GM12872 (cell line): ENCODE measurements around the gene MEG3.

Experiments used
- TF ChIP-seq, protein P1 (sequence below): IDR thresholded peaks from 3 replicates; pipeline ENCODE4 v1.5.1; 2011; ENCODE audit warnings: low read depth, mild to moderate bottlenecking, low read length, moderate library complexity; ENCODE audit not compliant: insufficient read depth

The MEG3 gene

DNA sequence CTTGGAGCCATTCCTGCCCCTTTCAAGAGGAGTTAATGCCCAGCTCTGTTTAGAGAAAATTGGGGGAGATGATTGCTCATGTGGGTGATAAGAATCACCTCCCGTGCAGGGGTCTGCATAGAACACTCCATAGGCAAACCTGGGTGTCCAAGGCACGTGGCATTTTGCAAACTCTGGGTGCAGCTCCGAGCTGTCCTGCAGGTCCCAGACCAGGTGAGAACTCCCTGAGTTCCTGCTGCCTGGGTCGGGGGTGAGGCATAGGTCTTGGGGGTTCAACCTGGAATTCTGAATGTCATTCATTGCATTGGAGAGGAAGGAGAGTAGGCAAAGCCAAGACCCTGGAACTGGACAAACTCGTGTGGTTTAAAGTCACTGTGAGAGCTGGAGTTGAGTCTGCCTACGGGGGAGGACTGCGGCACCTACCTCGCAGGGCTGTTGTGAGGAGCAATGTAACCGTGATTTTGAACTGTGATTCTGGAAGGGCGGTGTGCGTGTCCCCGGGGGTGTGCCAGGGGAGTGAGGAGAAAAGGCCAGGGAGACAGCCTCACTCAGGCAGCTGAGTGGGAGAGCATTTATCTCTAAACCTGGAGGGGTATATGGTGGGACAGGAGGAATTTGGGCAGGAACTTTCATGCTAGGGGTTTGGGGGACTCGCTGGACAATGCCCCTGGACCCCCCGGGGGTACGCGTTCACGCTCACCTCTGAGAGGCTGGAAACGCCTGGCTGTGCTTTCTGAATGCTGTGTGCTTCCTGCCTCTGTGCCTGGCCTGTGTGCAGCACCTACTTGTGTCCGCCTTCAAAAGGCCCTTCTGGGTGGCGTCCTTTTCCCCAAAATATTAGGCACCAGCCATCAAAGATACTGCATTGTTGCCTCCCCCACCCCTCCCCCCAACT, 30.4 kb downstream of the MEG3 start:
- TF ChIP-seq, protein P1, sequence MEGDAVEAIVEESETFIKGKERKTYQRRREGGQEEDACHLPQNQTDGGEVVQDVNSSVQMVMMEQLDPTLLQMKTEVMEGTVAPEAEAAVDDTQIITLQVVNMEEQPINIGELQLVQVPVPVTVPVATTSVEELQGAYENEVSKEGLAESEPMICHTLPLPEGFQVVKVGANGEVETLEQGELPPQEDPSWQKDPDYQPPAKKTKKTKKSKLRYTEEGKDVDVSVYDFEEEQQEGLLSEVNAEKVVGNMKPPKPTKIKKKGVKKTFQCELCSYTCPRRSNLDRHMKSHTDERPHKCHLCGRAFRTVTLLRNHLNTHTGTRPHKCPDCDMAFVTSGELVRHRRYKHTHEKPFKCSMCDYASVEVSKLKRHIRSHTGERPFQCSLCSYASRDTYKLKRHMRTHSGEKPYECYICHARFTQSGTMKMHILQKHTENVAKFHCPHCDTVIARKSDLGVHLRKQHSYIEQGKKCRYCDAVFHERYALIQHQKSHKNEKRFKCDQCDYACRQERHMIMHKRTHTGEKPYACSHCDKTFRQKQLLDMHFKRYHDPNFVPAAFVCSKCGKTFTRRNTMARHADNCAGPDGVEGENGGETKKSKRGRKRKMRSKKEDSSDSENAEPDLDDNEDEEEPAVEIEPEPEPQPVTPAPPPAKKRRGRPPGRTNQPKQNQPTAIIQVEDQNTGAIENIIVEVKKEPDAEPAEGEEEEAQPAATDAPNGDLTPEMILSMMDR, result no peak

DNA sequence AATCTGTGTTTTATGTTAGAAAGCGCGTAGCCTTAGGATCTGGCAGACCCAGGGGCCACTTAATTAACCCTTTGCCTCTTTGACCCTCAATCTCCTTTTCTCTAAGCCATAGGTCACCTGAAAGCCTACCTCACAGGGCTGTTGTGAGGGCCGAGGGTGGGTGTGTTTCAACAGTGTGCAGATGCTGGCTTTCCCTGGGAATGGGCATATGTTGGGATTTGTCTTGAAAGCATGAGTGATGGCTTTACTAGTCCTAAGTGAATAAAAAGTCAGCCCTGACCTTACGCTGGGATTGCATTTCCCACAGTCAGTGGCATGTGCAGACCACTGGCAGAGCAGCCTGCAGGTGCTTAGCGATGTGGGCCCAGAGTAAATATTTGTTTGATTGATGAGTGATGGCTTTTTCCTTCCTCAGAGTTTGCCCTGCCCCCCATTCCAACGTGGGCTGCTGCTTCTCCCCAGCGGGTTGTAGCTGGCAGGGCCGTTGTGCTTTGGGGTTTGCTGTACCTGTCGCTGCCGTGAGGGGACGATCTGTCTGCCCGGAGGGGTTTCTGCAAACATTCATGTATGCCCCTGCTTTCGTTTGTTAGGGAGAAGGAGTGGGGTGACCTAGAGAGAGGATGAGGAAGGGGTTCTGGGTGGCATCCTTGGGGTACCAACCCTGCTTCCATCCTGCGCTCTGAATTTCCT, 31.5 kb downstream of the MEG3 start:
- TF ChIP-seq, protein P1, result no peak

DNA sequence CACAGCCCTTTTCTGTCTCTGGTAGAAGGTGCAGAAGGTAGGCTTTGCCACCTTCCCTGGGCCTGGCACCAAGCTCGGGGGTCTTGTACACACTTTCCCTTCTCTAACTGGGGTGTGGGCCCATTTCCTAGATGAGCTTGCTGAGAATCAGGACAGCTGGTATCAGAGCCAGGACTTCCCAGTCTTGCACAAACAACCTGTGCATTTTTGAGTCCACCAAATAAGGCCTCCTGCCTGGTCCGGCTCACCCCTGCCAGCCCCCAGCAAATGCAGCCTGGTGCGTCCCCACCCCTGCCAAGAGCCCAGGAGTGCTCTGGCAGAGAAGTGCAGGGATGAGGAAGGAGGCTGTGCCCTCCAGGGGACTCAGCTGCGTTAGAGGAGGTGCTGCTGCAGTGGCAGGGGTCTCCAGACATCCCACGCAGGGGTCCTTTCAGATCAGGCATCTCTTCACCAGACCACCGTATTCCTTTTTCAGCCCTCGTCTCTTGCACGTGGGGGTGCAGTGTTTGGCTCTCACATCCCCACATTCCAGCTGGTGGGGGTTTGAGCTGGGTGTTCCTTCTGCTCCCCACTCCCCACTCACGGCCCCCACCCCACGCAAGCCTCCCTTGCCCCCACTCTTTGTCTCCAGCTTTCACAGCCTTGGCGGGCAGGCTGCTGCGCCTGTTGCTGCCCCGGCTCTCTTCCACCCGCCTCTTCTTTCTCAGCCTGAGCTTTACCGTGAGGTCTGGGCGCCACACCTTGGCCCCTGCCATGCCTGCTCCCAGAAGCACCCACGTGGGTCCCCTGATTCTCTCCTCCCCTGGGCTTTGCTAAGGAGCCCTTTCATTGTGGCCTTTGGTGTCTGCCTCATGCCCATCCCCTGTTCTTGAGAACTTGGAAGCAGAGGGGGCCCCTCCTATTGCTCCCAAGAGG, 32.3 kb downstream of the MEG3 start:
- TF ChIP-seq, protein P1, result no peak

DNA sequence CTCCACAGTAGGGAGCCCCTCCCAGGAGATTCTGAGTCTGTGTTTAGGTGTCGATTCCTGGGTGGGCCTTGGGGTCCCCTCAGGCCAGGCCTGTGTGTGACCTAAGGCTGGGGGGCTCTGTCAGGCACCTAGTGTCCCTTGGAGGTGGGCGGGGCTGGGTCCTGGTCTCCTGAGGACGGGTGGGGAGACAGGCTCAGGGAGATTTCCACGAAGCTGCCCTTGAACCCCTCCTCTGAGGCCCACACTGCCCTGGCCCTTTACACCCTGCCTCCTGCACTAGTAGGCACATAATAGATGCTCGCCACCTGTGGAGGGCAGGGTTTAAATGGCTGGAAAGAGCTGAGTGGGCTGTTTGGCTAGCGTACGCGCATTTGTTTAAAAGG, 32.9 kb downstream of the MEG3 start:
- TF ChIP-seq, protein P1, result no peak

DNA sequence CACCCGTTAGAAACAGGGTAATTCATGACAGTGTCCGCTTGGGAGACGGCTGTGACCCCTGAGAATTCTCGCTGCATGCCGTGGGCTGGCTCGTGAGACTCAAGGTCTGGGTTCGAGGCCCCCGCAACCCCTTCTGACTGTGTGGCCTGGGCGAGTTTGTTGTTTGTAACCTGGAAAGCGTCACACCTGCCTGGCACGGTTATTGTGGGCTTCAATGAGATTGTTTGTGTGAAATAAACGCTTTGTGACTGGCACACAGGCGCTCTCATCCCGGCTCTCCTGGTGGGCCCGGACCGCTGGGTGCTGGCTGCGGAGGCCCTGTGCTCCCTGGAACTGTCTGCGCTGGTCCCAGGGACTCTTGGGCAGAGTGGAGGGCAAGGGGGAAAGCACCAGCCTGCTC, 33.9 kb downstream of the MEG3 start:
- TF ChIP-seq, protein P1, result no peak

DNA sequence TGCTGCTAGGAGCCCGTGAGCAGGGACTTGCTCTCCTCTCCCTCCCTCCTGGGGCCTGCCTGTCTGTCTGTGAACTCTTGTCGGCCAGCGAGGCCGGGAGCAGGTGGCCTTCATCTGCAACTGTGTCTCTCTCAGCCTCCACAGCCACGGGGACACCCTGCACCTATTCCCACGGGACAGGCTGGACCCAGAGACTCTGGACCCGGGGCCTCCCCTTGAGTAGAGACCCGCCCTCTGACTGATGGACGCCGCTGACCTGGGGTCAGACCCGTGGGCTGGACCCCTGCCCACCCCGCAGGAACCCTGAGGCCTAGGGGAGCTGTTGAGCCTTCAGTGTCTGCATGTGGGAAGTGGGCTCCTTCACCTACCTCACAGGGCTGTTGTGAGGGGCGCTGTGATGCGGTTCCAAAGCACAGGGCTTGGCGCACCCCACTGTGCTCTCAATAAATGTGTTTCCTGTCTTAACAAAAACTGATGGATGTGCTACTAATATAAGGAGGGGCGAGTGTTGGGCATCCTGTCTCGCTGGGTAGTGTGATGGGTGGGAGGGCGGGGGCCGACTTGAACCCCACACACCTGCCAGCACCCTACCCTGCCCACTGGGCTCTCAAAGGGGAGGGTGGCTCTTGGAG, 34.8 kb downstream of the MEG3 start:
- TF ChIP-seq, protein P1, result no peak
